ENCODE data around the gene MPP4. TPM values are rescaled to one million over a fixed set of nuclear protein-coding genes. Genes with fewer than 3 reads are reported as not detected.

MPP4 gene
- total and polyA plus RNA-seq, 10 of the 15 experiments (the other 5 are each of a cell fraction or from before 2014, with no cell fraction given): 0.03 to 0.14 (median 0.05) TPM; not detected in 4

DNA sequence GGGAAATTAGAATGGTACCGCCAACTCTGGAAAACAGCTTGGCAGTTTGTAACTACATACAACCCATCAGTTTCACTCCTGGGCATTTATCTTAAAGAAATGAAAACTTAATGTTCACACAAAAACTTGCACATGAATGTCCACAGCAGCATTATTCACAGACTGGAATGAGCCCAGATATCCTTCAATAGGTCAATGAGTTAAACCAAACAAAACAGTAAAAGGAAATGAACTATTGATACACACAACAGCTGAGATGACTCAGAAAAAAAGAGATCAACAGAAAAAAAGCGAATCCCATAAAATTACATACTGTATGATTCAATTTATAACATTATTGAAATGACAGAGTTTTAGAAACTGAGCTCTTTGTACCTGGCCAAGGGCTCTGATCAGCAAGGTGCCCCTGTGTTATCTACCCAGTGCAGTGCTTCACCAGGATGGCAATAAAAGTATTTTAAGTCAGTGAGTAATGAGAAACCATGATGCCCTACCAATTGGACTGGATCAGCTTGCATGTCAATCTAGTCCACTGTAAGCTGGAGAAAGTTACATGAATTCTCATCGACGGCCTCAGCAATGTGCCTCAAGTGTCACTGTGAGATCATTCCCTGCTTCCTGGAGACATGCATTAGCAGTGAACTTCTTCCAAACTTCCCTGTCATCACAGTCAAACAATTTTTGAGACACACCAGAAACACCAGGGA is 77.0 kb downstream of the MPP4 start:
- FAIRE-seq: no peak
- 97% methylated on average over 4 of the region's 4 CpGs for WGBS (ENCODE audit: insufficient coverage, insufficient replicate concordance, low lambda C conversion rate, missing lambda C conversion rate)
- CTCF ChIA-PET: interaction anchor here (0.9 to 1.3 kb wide), 3 partner anchors 12 to 239 kb away, joined by 3 to 4 read pairs (median 3); partner anchors contain the start of gene TMEM237

More for the DNA sequence above, 77.0 kb downstream of the MPP4 start:
- intact Hi-C loops (cut with micrococcal nuclease; ENCODE audit: unreplicated experiment): no loop called here
- H3K4me2 ChIP-seq (ENCODE audit: control insufficient read depth, insufficient read depth): no peak overlapping the region
- ATAC-seq: no peak
- H3K9me3 ChIP-seq (replicated peaks; ENCODE audit: control insufficient read depth, insufficient read depth, low read length): no peaks in the 10 kb centered on the region
- H3K4me1 ChIP-seq (ENCODE audit: control insufficient read depth, insufficient read depth, low read length): no peaks in the 10 kb centered on the region
- H4K20me1 ChIP-seq (ENCODE audit: control insufficient read depth, insufficient read depth): no peaks in the 10 kb centered on the region
- H3K36me3 ChIP-seq (ENCODE audit: control insufficient read depth in 2 of 2, insufficient read depth in 2 of 2, low read length in 1 of 2): 0 out of 4 replicates have a peak, but pooled peaks cover 0 to 2% of the 10 kb centered on the region in 2 experiments
- no peaks in the 10 kb centered on the region for H3K27me3 ChIP-seq (replicated peaks in 1 of 2; ENCODE audit: control insufficient read depth in 2 of 2, insufficient read depth in 2 of 2, low read length in 1 of 2)
- RAD21 ChIA-PET (ENCODE audit: unreplicated experiment): no interaction called here
- no peak for DNase-seq (ENCODE audit: low read depth, low spot score)
- no peaks in the 10 kb centered on the region for H3K79me2 ChIP-seq (ENCODE audit: control insufficient read depth, insufficient read depth, low read length)
- no peak overlapping the region for H2AFZ ChIP-seq (ENCODE audit: control insufficient read depth, low read depth, low read length)
- POLR2A ChIA-PET: no interaction called here
- no peak overlapping the region for H3K4me3 ChIP-seq
- SMC1A ChIA-PET (ENCODE audit: uncharacterized antibody, unreplicated experiment): no interaction called here
- H3K9ac ChIP-seq (ENCODE audit: control insufficient read depth, insufficient read depth, low read length): no peak overlapping the region
- in situ Hi-C loops (cut with MboI): no loop called here
- H3K27ac ChIP-seq (ENCODE audit: control insufficient read depth, insufficient read depth): no peak overlapping the region
- TF ChIP-seq PKNOX1 (IDR thresholded peaks at IDR 0.05) (no peak), KAT2A (conservative IDR thresholded peaks at IDR 0.05; ENCODE audit: control insufficient read depth, low read depth, low read length) (no peak), EP300 (IDR thresholded peaks at IDR 0.05; ENCODE audit: borderline replicate concordance in 1 of 2, control insufficient read depth in 1 of 2, low read depth in 2 of 2, low read length in 2 of 2) (no peak), SP1 (IDR thresholded peaks at IDR 0.05; ENCODE audit: low read depth, low read length) (no peak)
- BruUV-seq (replicated peaks): no TSS peak
